Peyer's patch (tissue), 4 donors: ENCODE results near the gene CYTIP.

ENCODE experiments used
- POLR2A ChIP-seq, 2 donors: fragments of 450-650 bp; IDR thresholded peaks; one replicate each; pipeline ENCODE4 v1.5.1; 2017; ENCODE audit warnings: antibody characterized with exemption in 2 of 2, mild to moderate bottlenecking in 2 of 2, moderate library complexity in 2 of 2
- TF ChIP-seq, protein P1 (sequence below), 6 experiments: fragments of 450-650 bp in 4 of 6; fragments of 200-600 bp in 2 of 6; sonication (generic) in 1 of 6; IDR thresholded peaks; one replicate each; pipeline ENCODE4 v1.5.1; 2017 to 2019; ENCODE audit warnings: antibody characterized with exemption in 6 of 6, mild to moderate bottlenecking in 3 of 6, moderate library complexity in 1 of 6

DNA sequence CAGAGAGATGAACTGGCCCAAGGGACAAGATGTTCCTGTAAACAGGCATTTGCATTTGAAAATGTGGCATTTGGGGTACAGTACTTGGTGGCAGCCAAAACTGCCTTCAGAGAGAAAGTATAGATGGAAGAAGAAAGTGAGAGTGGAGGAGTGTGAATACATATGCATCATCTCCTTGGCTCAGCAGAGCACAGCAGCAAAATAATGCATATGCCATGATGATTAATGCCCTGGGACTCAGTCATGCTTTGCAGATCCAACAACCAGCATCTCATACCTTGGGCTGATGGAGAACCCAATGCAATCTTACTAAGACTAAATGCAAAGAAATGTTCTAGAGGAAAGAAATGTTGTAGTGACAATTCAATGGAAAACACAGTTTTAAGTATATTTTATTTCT, 29.7 kb upstream of the CYTIP start:
- TF ChIP-seq, protein P1, sequence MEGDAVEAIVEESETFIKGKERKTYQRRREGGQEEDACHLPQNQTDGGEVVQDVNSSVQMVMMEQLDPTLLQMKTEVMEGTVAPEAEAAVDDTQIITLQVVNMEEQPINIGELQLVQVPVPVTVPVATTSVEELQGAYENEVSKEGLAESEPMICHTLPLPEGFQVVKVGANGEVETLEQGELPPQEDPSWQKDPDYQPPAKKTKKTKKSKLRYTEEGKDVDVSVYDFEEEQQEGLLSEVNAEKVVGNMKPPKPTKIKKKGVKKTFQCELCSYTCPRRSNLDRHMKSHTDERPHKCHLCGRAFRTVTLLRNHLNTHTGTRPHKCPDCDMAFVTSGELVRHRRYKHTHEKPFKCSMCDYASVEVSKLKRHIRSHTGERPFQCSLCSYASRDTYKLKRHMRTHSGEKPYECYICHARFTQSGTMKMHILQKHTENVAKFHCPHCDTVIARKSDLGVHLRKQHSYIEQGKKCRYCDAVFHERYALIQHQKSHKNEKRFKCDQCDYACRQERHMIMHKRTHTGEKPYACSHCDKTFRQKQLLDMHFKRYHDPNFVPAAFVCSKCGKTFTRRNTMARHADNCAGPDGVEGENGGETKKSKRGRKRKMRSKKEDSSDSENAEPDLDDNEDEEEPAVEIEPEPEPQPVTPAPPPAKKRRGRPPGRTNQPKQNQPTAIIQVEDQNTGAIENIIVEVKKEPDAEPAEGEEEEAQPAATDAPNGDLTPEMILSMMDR (IDR thresholded peaks at IDR 0.05), result no peak
- TF ChIP-seq POLR2A (IDR thresholded peaks at IDR 0.05), result no peak
